ENCODE measurements around the gene SSB.
A peak's percentile ranks its signal among the peaks of the same experiment; 100 is the strongest.
"Not testable (repeated sequence)": the region's sequence is repeated elsewhere in the genome, so short reads cannot be mapped to it uniquely, and the experiment has no call there.

SSB gene

GRCh38 chr2:169782513-169782912 lies 16.2 kb upstream of the SSB start:
- DNase-seq, result no peak

DNA sequence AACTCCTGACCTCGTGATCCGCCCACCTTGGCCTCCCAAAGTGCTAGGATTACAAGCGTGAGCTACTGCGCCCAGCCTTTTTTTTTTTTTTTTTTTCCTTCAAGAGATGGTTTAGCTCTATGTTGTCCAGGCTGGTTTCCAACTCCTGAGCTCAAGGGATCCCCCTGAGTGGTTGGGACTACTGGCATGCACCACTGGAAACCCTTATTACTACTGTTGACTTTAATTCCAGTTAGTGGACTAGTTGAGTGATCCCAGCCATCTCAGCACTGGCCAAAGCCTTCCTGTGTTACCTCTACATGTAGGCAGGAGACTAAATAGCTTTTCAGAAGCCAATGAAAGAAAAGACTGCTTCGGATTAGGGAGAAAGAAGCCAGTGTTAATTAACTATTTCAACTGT lies 8.1 kb upstream of the SSB start:
- no peak for DNase-seq

- DNase-seq, result no peak
Measured at GRCh38 chr2:169795181-169795580, 3.5 kb upstream of the SSB start.

DNA sequence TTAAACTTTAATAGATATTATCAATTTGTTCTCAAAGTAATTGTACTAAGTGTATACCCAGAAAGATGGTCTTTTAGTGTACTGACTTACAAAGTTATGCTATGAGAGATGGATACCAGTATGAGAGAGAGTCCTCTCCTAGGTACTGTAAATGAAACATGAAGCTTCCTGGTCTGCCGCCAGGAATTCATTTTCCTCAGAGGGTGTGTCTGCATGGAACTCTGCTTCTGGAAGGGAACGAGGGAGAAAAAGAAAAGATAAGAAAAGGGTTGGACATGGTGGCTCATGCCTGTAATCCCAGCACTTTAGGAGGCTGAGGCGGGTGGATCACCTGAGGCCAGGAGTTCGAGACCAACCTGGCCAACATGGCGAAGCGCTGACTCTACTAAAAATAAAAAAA lies 2.2 kb upstream of the SSB start:
- DNase-seq, result no peak

DNA sequence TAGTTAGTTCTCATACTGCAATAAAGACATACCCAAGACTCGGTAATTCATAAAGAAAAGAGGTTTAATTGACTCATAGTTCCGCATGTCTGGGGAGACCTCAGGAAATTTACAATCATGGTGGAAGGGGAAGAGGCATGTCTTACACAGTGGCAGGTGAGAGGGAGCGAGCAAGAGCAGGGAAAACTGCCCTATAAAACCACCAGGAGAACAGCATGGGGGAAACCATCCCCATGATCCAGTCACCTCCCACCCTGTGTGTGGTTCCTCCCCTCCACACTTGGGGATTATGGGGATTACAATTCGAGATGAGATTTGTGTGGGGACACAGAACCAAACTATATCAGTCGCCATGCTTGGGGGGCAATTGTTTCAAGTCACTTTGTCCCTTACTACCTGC lies 1.1 kb upstream of the SSB start:
- no peak for DNase-seq

DNA sequence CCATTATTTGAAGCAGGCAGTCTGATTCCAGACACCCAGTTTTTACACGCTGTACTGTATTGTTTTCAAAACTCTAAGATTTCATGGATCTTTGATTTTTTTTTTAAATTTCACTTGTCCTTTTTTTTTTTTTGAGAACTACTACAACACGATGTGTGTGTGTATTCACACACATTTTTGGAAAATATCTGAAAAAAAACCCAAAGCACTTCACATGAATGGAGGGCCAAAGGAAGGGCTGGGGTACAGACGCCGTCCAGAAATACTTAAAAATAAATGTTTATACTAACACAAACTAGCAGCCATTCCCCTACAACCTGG lies 314 bp upstream of the SSB start:
- no peak for DNase-seq

GRCh38 chr2:169803480-169803879 lies 4.8 kb downstream of the SSB start:
- DNase-seq, result no peak

GRCh38 chr2:169806586-169806985 lies 7.9 kb downstream of the SSB start:
- no peak for DNase-seq

- peak; percentile 89 for DNase-seq
Measured at GRCh38 chr2:169808221-169808620, 9.6 kb downstream of the SSB start.

DNA sequence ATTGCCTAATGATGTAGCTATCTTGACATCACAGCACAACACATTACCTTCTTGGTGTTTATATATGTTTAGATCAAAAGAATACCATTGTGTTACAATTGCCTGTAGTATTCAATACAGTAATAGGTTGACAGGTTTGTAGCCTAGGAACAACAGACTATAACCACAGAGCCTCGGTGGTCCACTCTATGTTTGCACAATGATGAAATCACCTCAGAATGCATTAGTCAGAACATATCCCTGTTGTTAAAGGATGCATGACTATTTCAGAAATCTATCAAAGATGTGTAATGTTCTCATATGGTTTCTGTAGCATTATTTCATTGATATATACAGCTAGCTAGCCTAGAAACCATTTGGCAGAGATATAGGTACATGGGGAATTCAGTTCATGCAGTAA lies 17.2 kb downstream of the SSB start:
- peak; percentile 87 for DNase-seq

- not testable (repeated sequence) for DNase-seq
Measured at GRCh38 chr2:169816961-169817360, 18.3 kb downstream of the SSB start.

GRCh38 chr2:169817369-169817768 lies 18.7 kb downstream of the SSB start:
- not testable (repeated sequence) for DNase-seq

DNA sequence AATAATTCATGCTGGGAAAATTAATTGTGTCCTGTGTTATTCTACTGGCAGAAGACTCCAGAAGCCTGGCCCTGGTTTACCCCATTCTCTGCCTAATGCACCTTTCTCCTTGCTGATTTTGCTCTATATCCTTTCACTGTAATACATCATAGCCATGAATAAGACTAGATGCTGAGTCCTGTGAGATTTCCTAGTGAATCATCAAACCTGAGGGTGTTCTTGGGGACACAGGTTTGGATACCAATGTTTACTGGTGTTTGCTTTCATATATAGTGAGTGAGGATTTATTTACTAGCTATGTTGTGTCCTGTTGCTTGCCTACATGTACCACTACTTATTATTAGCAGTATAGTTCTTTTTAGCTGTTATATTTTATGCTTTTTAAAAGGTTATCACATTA lies 19.6 kb downstream of the SSB start:
- no peak for DNase-seq

DNA sequence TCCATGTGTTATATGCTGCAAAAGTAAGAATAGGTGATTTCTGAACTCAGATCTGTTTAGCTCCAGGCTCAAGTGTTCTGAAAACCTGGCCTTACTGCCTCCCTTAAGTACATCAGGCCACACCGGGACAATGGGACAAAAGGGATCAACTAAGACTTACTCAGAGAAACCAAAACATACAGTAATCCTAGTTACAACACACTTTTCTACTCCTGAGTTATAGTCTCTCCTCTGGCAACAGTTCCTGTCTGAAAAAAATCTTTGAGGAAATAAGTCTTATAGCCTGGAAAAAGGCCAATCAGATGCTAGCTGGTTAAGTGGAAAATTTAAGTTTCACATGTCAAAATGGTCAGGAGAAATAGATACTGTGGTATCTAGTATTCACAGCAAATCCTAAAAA lies 20.4 kb downstream of the SSB start:
- no peak for DNase-seq

DNA sequence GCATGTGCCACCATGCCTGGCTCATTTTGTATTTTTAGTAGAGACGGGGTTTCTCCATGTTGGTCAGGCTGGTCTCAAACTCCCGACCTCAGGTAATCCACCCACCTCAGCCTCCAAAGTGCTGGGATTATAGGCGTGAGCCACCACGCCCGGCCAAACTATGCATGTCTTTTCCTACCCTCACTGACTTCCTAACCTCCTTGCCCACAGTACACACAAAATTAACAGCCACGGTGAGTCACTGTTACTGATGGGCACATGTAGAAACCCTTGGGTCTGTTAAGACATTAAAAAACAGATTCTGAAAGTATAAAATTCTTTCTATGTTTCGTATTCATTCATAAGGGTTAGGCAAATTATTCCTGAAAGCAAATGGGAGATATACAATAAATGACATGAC lies 21.4 kb downstream of the SSB start:
- DNase-seq, result not testable (repeated sequence)

GRCh38 chr2:169822036-169822435 lies 23.4 kb downstream of the SSB start:
- DNase-seq, result no peak

DNA sequence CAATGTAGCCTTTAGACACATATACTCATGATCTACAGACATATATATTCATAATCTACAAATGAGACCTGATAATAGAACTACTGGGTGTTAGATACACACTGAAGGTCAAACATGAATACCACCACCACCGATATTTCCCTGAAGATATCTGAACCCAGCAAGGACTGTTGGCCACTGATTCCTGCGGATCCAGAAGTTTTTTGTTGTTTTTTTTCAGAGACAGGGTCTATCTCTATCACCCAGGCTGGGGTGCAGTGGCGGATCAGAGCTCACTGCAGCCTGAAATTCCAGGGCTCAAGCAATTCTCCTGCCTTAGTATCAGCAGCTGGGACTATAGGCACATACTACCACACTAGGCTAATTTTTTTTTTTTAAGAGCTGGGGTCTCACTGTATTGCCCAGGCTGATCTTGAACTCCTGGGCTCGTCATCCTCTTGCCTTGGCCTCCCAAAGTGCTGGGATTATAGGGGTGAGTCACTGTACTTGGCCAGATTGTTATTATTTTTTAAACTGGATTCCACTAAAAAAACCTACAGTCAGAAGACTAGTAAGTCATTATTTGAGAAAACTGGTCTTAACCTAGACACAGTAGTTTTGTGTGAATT lies 24.2 kb downstream of the SSB start:
- DNase-seq, result no peak

- DNase-seq, result no peak
Measured at GRCh38 chr2:169823996-169824372, 25.3 kb downstream of the SSB start.

DNA sequence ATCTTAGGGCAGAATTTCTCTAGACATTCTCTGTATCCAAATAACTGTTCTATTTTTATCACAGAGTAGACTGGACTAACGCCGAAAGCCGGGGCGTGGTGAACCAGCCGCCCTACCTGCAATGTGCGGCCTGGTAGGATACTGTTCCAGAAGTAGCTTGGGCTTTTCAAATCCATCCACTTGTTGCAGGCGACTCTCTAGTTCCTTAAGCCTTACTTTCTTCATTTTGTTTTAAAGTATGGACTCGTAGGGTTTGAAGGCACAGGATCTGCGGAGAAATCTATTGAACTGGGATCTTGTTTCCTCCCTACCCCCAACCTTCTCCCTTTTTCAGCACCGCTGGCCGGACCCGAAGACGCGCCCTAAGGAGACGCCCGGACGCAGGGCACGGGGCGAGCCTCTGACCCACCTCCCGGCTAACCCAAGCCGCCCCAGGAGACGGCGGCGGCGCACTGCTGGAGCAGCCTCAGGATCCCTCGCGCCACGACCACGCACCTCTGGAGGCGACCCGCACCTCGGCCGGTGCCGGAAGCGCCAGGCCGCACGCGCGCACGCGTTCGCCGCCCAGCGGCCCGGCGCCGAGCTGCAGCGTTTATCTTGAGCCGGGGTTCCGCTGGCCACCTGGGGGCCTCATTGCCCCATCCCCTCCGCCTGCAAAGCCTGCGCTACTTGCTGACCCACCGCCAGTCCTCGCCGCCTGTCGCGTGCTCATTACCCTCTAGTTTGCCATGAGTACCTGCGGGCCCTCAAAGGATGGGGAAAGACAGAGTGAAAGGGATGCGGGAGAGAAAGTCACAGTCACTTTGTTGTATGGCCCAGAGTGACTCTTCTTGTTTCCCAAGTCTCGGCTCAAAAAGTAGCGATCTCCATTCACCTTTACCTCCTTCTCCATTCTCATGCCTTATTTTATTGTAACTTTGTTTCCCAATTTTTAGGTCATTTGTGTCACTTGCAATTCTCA lies 26.0 kb downstream of the SSB start, which contains the start of gene METTL5:
Gene METTL5 (minus strand): TSS at position 533 of the 961 bp plus-strand sequence. CDS start 308 bp downstream, at position 225.
- peak; percentile 78 for DNase-seq

GRCh38 chr2:169827272-169828140 lies 28.8 kb downstream of the SSB start, which contains the start of gene UBR3:
UBR3 (plus strand) TSS chr2:169827454; CDS start chr2:169827508, 54 bp downstream.
- DNase-seq, result peak; percentile 95

DNA sequence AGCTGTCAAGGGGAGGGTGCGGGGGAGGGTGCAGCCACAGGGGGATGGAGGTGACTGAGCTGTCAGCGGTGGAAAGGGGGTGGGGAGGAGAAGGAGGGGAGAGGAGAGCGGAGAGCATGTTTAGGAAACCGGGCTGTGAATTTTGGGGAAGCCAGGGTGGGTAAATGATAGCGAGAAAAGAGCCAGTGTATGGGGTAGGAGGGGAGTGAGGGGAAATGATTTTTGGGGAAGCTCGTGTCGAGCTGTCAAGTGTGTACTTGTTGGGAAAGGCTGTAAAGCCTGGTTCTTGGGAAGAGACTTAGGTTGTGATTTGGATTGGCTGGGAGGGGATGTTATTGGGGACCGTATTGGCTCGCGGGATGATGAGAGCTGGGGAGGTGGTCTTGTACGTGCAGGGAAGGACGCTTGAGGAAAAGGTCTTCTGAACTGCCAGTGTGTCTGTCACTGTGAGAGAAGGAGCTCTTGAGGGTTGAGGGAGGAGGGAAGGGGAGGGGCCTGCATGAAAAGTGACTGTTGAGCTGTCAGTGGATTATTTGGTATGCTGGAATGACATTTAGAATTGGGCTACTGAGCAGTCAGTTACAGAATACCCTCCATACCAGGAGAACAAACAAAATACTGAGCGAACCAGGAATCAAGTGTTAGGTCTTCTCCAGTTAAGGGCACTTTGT lies 29.6 kb downstream of the SSB start:
- peak; percentile 49 for DNase-seq

- DNase-seq, result no peak
Measured at GRCh38 chr2:169834401-169834800, 35.7 kb downstream of the SSB start.
